ENCODE measurements around the gene UBE2QL1.
"Not testable (repeated sequence)": the region's sequence is repeated elsewhere in the genome, so short reads cannot be mapped to it uniquely, and the experiment has no call there.

The UBE2QL1 gene

GRCh38 chr5:6497262-6497661, 48.6 kb downstream of the UBE2QL1 start:
- no peak for DNase-seq (ENCODE audit: low spot score)

GRCh38 chr5:6498968-6499367, 50.3 kb downstream of the UBE2QL1 start:
- DNase-seq (ENCODE audit: low spot score) = no peak

GRCh38 chr5:6501701-6502100, 53.0 kb downstream of the UBE2QL1 start:
- no peak for DNase-seq (ENCODE audit: low spot score)

GRCh38 chr5:6502421-6502820, 53.8 kb downstream of the UBE2QL1 start:
- DNase-seq (ENCODE audit: low spot score) = no peak

GRCh38 chr5:6503342-6503741, 54.7 kb downstream of the UBE2QL1 start:
- DNase-seq (ENCODE audit: low spot score) = no peak

- DNase-seq (ENCODE audit: low spot score) = no peak
These were observed 56.2 kb downstream of the UBE2QL1 start for GRCh38 chr5:6504677-6505415.

GRCh38 chr5:6505416-6505755, 56.7 kb downstream of the UBE2QL1 start:
- no peak for DNase-seq (ENCODE audit: low spot score)

- DNase-seq (ENCODE audit: low spot score) = no peak
These were observed 57.3 kb downstream of the UBE2QL1 start for GRCh38 chr5:6505783-6506557.

- no peak for DNase-seq (ENCODE audit: low spot score)
These were observed 58.0 kb downstream of the UBE2QL1 start for GRCh38 chr5:6506611-6507010.

- no peak for DNase-seq (ENCODE audit: low spot score)
These were observed 60.3 kb downstream of the UBE2QL1 start for GRCh38 chr5:6508931-6509330.

GRCh38 chr5:6510132-6510531, 61.5 kb downstream of the UBE2QL1 start:
- no peak for DNase-seq (ENCODE audit: low spot score)

- no peak for DNase-seq (ENCODE audit: low spot score)
These were observed 62.3 kb downstream of the UBE2QL1 start for GRCh38 chr5:6510973-6511372.

GRCh38 chr5:6515812-6516211, 67.2 kb downstream of the UBE2QL1 start:
- DNase-seq (ENCODE audit: low spot score) = not testable (repeated sequence)

GRCh38 chr5:6516823-6517222, 68.2 kb downstream of the UBE2QL1 start:
- no peak for DNase-seq (ENCODE audit: low spot score)

GRCh38 chr5:6517510-6517909, 68.9 kb downstream of the UBE2QL1 start:
- DNase-seq (ENCODE audit: low spot score) = no peak

- DNase-seq (ENCODE audit: low spot score) = no peak
These were observed 69.8 kb downstream of the UBE2QL1 start for GRCh38 chr5:6518298-6519057.

GRCh38 chr5:6520201-6520600, 71.5 kb downstream of the UBE2QL1 start:
- no peak for DNase-seq (ENCODE audit: low spot score)

- DNase-seq (ENCODE audit: low spot score) = no peak
These were observed 73.7 kb downstream of the UBE2QL1 start for GRCh38 chr5:6522331-6522730.

- DNase-seq (ENCODE audit: low spot score) = no peak
These were observed 74.3 kb downstream of the UBE2QL1 start for GRCh38 chr5:6522923-6523322.

- no peak for DNase-seq (ENCODE audit: low spot score)
These were observed 76.8 kb downstream of the UBE2QL1 start for GRCh38 chr5:6525422-6525821.

- no peak for DNase-seq (ENCODE audit: low spot score)
These were observed 77.3 kb downstream of the UBE2QL1 start for GRCh38 chr5:6525910-6526309.

- no peak for DNase-seq (ENCODE audit: low spot score)
These were observed 79.2 kb downstream of the UBE2QL1 start for GRCh38 chr5:6527749-6528455.

Measured in hematopoietic multipotent progenitor cell treated with erythropoietin and hydrocortisone succinate and interleukin-3 and kit ligand, for 15 days (in vitro differentiated cells).